B cell (primary cell): Measurements from ENCODE around the gene PCDHB13. TPM values are rescaled to one million over a fixed set of nuclear protein-coding genes. Genes with fewer than 3 reads are reported as not detected.

Experiments used
- ATAC-seq: fragments of 200-7000 bp; cut with Tn5 transposase; one replicate; pipeline ENCODE4 v1.10.0; 2021; ENCODE audit warnings: low read depth, mild to moderate bottlenecking, moderate number of reproducible peaks, moderate library complexity
- CTCF ChIA-PET: fragments of 350-600 bp; sonication (Branson Sonifier 250); formaldehyde crosslinking; loops from one replicate; lab custom pipeline; 2021; ENCODE audit warnings: antibody characterized with exemption, inconsistent platforms; lab: Charles Lee
- POLR2A ChIA-PET: fragments of 350-600 bp; sonication (Branson Sonifier 250); formaldehyde crosslinking; loops from one replicate; lab custom pipeline; 2021; ENCODE audit warnings: antibody characterized with exemption; lab: Charles Lee
- DNase-seq: peaks from one replicate; pipeline ENCODE4 v3.0.0; 2013
- H2AFZ ChIP-seq: 2 replicates; pipeline ENCODE4 v1.6.1; 2012; ENCODE audit warnings: mild to moderate bottlenecking, low read depth, low read length; ENCODE audit not compliant: insufficient read depth, poor library complexity, severe bottlenecking
- H3K27ac ChIP-seq, 2 donors: 1 replicate in 1 of 2; 2 replicates in 1 of 2; pipeline ENCODE4 v1.5.1; 2012 to 2013; ENCODE audit warnings: low read length in 2 of 2, mild to moderate bottlenecking in 2 of 2, moderate library complexity in 1 of 2
- H3K27me3 ChIP-seq, 4 experiments: fragments of 200-600 bp in 1 of 4; sonication (generic) in 1 of 4; replicated peaks in 1 of 4; 1 replicate in 2 of 4; 2 replicates in 2 of 4; pipeline versions ENCODE4 v1.6.1 to v1.7.0; 2013 to 2016; ENCODE audit warnings: low read length in 3 of 4, mild to moderate bottlenecking in 2 of 4, mixed read lengths in 1 of 4, moderate library complexity in 1 of 4; ENCODE audit not compliant: insufficient read depth in 4 of 4, control insufficient read depth in 3 of 4; ENCODE audit errors: control extremely low read depth in 1 of 4
- H3K36me3 ChIP-seq, 2 experiments: replicated peaks in 1 of 2; 1 replicate in 1 of 2; 2 replicates in 1 of 2; pipeline versions ENCODE4 v1.6.1 to v1.7.1; 2013; ENCODE audit warnings: low read length in 1 of 2; ENCODE audit not compliant: insufficient read depth in 2 of 2, control insufficient read depth in 1 of 2; ENCODE audit errors: control extremely low read depth in 1 of 2, extremely low read depth in 1 of 2
- H3K4me1 ChIP-seq, 2 donors: fragments of 200-600 bp in 1 of 2; sonication (generic) in 1 of 2; 1 replicate in 1 of 2; 2 replicates in 1 of 2; pipeline versions ENCODE4 v1.5.1 to v1.6.1; 2013 to 2017; ENCODE audit warnings: low read length in 2 of 2; ENCODE audit not compliant: control insufficient read depth in 2 of 2, insufficient read depth in 2 of 2
- H3K4me2 ChIP-seq: replicated peaks from 2 replicates; pipeline ENCODE3; 2012; ENCODE audit warnings: mild to moderate bottlenecking, low read depth, low read length; ENCODE audit not compliant: poor library complexity, severe bottlenecking
- H3K4me3 ChIP-seq, 5 experiments: fragments of 200-600 bp in 1 of 5; sonication (generic) in 1 of 5; 1 replicate in 3 of 5; 2 replicates in 2 of 5; pipeline versions ENCODE4 v1.5.1 to v1.7.0; 2011 to 2016; ENCODE audit warnings: low read length in 4 of 5, mild to moderate bottlenecking in 4 of 5, low read depth in 2 of 5, control low read depth in 1 of 5, moderate library complexity in 1 of 5; ENCODE audit not compliant: insufficient read depth in 1 of 5; ENCODE audit errors: control extremely low read depth in 1 of 5, extremely low read depth in 1 of 5
- H3K79me2 ChIP-seq: fragments of 200-600 bp; sonication (generic); one replicate; pipeline ENCODE4 v1.6.0; 2016; ENCODE audit warnings: low read length; ENCODE audit not compliant: control insufficient read depth, insufficient read depth
- H3K9ac ChIP-seq: fragments of 200-600 bp; sonication (generic); 2 replicates; pipeline ENCODE4 v1.6.1; 2017; ENCODE audit warnings: mild to moderate bottlenecking, low read length, moderate library complexity
- H3K9me3 ChIP-seq, 3 donors: one replicate each; pipeline versions ENCODE4 v1.6.1 to v1.7.1; 2013; ENCODE audit warnings: low read length in 2 of 3; ENCODE audit not compliant: control insufficient read depth in 2 of 3, insufficient read depth in 1 of 3; ENCODE audit errors: control extremely low read depth in 1 of 3
- H4K20me1 ChIP-seq: 2 replicates; pipeline ENCODE4 v1.6.0; 2012; ENCODE audit warnings: mild to moderate bottlenecking, low read length; ENCODE audit not compliant: insufficient read depth, control insufficient read depth, poor library complexity, severe bottlenecking
- H3K27ac Mint-ChIP-seq: one replicate; pipeline ENCODE4 v1.8.0; 2021; ENCODE audit warnings: mixed read lengths
- H3K27me3 Mint-ChIP-seq: one replicate; pipeline ENCODE4 v1.8.0; 2021; ENCODE audit warnings: mixed read lengths
- H3K4me1 Mint-ChIP-seq: one replicate; pipeline ENCODE4 v1.8.0; 2021; ENCODE audit warnings: mixed read lengths
- H3K4me3 Mint-ChIP-seq: one replicate; pipeline ENCODE4 v1.8.0; 2021; ENCODE audit warnings: mixed read lengths
- H3K9me3 Mint-ChIP-seq: one replicate; pipeline ENCODE4 v1.8.0; 2022; ENCODE audit warnings: mixed read lengths; ENCODE audit not compliant: insufficient read depth
- EZH2 ChIP-seq: IDR thresholded peaks from 2 replicates; pipeline ENCODE4 v1.6.1; 2012; ENCODE audit warnings: borderline replicate concordance, low read depth, mild to moderate bottlenecking, moderate library complexity, low read length; ENCODE audit not compliant: insufficient read depth, poor library complexity, severe bottlenecking
- WGBS: methylation state at CpG from one replicate; pipeline ENCODE4 v1.1.5; 2013; ENCODE audit warnings: missing lambda C conversion rate; ENCODE audit not compliant: insufficient coverage; 5-methylcytosine and 5-hydroxymethylcytosine counted together
- intact Hi-C: fragments of 100-400 bp; cut with micrococcal nuclease; formaldehyde crosslinking; loops from one replicate; pipeline ENCODE4 v1.10.0; 2022
- polyA plus RNA-seq: library from polyadenylated mRNA; depleted of rRNA; stranded (reverse); fragments of >200 nt; gene quantifications from 2 replicates; pipeline ENCODE4 v1.2.3, GENCODE V29; 2012
- total RNA-seq, 2 donors: library from RNA; stranded (reverse); fragments of 120-200 nt in 1 of 2; gene quantifications; 1 replicate in 1 of 2; 2 replicates in 1 of 2; pipeline versions ENCODE4 v1.2.3 to v1.2.4, GENCODE V29; 2013 to 2022
- TF ChIP-seq, protein P1 (sequence below): fragments of 200-600 bp; IDR thresholded peaks from one replicate; pipeline ENCODE4 v1.8.0; 2022; ENCODE audit warnings: antibody characterized with exemption, mild to moderate bottlenecking

Gene PCDHB13
- total and polyA plus RNA-seq, 2 donors (not counting 1 experiment from before 2014, with no cell fraction given), result not detected

- no peak overlapping the region for H3K4me3 ChIP-seq
- no peak overlapping the region for H3K4me2 ChIP-seq
- Mint-ChIP-seq H3K4me3 (no peak overlapping the region), H3K9me3 (peaks cover 33% of the 10 kb centered on the region), H3K4me1 (no peaks in the 10 kb centered on the region), H3K27ac (no peak overlapping the region), H3K27me3 (no peaks in the 10 kb centered on the region)
- H3K27me3 ChIP-seq, result no peaks in the 10 kb centered on the region
- ChIA-PET POLR2A (no interaction called here), CTCF (no interaction called here)
- WGBS, result no CpG with 5 or more reads among the region's 1 CpG
- intact Hi-C loops, result no loop called here
- H4K20me1 ChIP-seq, result no peaks in the 10 kb centered on the region
- H3K4me1 ChIP-seq, result no peaks in the 10 kb centered on the region
- peaks cover 20 to 91% (median 47%) of the 10 kb centered on the region in 3 donors for H3K9me3 ChIP-seq
- H3K79me2 ChIP-seq, result no peaks in the 10 kb centered on the region
- no peak for DNase-seq
- H2AFZ ChIP-seq, result no peak overlapping the region
- no peak for ATAC-seq
- H3K27ac ChIP-seq, result no peak overlapping the region
- no peak overlapping the region for H3K9ac ChIP-seq
- TF ChIP-seq EZH2, result no peak
- TF ChIP-seq, protein P1, sequence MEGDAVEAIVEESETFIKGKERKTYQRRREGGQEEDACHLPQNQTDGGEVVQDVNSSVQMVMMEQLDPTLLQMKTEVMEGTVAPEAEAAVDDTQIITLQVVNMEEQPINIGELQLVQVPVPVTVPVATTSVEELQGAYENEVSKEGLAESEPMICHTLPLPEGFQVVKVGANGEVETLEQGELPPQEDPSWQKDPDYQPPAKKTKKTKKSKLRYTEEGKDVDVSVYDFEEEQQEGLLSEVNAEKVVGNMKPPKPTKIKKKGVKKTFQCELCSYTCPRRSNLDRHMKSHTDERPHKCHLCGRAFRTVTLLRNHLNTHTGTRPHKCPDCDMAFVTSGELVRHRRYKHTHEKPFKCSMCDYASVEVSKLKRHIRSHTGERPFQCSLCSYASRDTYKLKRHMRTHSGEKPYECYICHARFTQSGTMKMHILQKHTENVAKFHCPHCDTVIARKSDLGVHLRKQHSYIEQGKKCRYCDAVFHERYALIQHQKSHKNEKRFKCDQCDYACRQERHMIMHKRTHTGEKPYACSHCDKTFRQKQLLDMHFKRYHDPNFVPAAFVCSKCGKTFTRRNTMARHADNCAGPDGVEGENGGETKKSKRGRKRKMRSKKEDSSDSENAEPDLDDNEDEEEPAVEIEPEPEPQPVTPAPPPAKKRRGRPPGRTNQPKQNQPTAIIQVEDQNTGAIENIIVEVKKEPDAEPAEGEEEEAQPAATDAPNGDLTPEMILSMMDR, result no peak
- H3K36me3 ChIP-seq, result no peaks in the 10 kb centered on the region
Measured at GRCh38 chr5:141261238-141261546, 47.5 kb downstream of the PCDHB13 start.

Other genes starting within 250 kb of the PCDHB13 start
Only the 30 nearest of the 37 such genes appear.
- gene PCDHB1, start 162.5 kb upstream of the PCDHB13 start, total RNA-seq, result not detected in 2 replicates
- gene PCDHB1, start 162.5 kb upstream of the PCDHB13 start, polyA plus RNA-seq, result not detected in 2 replicates
- not detected in 2 replicates for gene PCDHB2, start 119.3 kb upstream of the PCDHB13 start, total RNA-seq
- 0.07 TPM in 1 of 2 replicates, not detected in the other for gene PCDHB2, start 119.3 kb upstream of the PCDHB13 start, polyA plus RNA-seq
- not detected in 2 replicates for gene PCDHB3, start 113.4 kb upstream of the PCDHB13 start, total RNA-seq
- not detected in 2 replicates for gene PCDHB3, start 113.4 kb upstream of the PCDHB13 start, polyA plus RNA-seq
- not detected in 2 replicates for gene PCDHB4, start 92.1 kb upstream of the PCDHB13 start, total RNA-seq
- gene PCDHB4, start 92.1 kb upstream of the PCDHB13 start, polyA plus RNA-seq, result not detected in 2 replicates
- not detected in 2 replicates for gene PCDHB5, start 78.7 kb upstream of the PCDHB13 start, total RNA-seq
- gene PCDHB5, start 78.7 kb upstream of the PCDHB13 start, polyA plus RNA-seq, result 0.06 TPM in 1 of 2 replicates, not detected in the other
- gene PCDHB6, start 63.9 kb upstream of the PCDHB13 start, total RNA-seq, result not detected in 2 replicates
- not detected in 2 replicates for gene PCDHB6, start 63.9 kb upstream of the PCDHB13 start, polyA plus RNA-seq
- gene PCDHB7, start 41.3 kb upstream of the PCDHB13 start, total RNA-seq, result not detected in 2 replicates
- gene PCDHB7, start 41.3 kb upstream of the PCDHB13 start, polyA plus RNA-seq, result not detected in 2 replicates
- not detected in 2 replicates for gene PCDHB8, start 36.1 kb upstream of the PCDHB13 start, total RNA-seq
- gene PCDHB8, start 36.1 kb upstream of the PCDHB13 start, polyA plus RNA-seq, result not detected in 2 replicates
- gene PCDHB16, start 31.5 kb upstream of the PCDHB13 start, total RNA-seq, result not detected in 2 replicates
- gene PCDHB16, start 31.5 kb upstream of the PCDHB13 start, polyA plus RNA-seq, result not detected in 2 replicates
- gene PCDHB9, start 26.8 kb upstream of the PCDHB13 start, total RNA-seq, result 0.12 TPM in 2 replicates
- 0.12 and 0.20 TPM in 2 replicates for gene PCDHB9, start 26.8 kb upstream of the PCDHB13 start, polyA plus RNA-seq
- gene PCDHB10, start 21.6 kb upstream of the PCDHB13 start, total RNA-seq, result not detected in 2 replicates
- not detected in 2 replicates for gene PCDHB10, start 21.6 kb upstream of the PCDHB13 start, polyA plus RNA-seq
- gene PCDHB11, start 14.3 kb upstream of the PCDHB13 start, total RNA-seq, result not detected in 2 replicates
- gene PCDHB11, start 14.3 kb upstream of the PCDHB13 start, polyA plus RNA-seq, result not detected in 2 replicates
- not detected in 2 replicates for gene PCDHB12, start 5.2 kb upstream of the PCDHB13 start, total RNA-seq
- gene PCDHB12, start 5.2 kb upstream of the PCDHB13 start, polyA plus RNA-seq, result not detected in 2 replicates
- 0.10 TPM in 1 of 2 replicates, not detected in the other for gene PCDHB14, start 9.4 kb downstream of the PCDHB13 start, total RNA-seq
- gene PCDHB14, start 9.4 kb downstream of the PCDHB13 start, polyA plus RNA-seq, result not detected in 2 replicates
- not detected in 2 replicates for gene PCDHB15, start 31.5 kb downstream of the PCDHB13 start, total RNA-seq
- gene PCDHB15, start 31.5 kb downstream of the PCDHB13 start, polyA plus RNA-seq, result 0.10 TPM in 1 of 2 replicates, not detected in the other
- gene SLC25A2, start 90.1 kb downstream of the PCDHB13 start, total RNA-seq, result 3.4 and 3.6 TPM in 2 replicates
- gene SLC25A2, start 90.1 kb downstream of the PCDHB13 start, polyA plus RNA-seq, result 0.12 and 0.29 TPM in 2 replicates
- 119 TPM in 2 replicates for gene TAF7, start 106.9 kb downstream of the PCDHB13 start, total RNA-seq
- 52.1 and 76.7 TPM in 2 replicates for gene TAF7, start 106.9 kb downstream of the PCDHB13 start, polyA plus RNA-seq
- gene PCDHGA1, start 116.6 kb downstream of the PCDHB13 start, total RNA-seq, result 0.53 and 0.64 TPM in 2 replicates
- 0.06 and 0.17 TPM in 2 replicates for gene PCDHGA1, start 116.6 kb downstream of the PCDHB13 start, polyA plus RNA-seq
- gene PCDHGA2, start 124.8 kb downstream of the PCDHB13 start, total RNA-seq, result 0.07 and 0.29 TPM in 2 replicates
- gene PCDHGA2, start 124.8 kb downstream of the PCDHB13 start, polyA plus RNA-seq, result 0.06 and 0.09 TPM in 2 replicates
- gene PCDHGA3, start 129.9 kb downstream of the PCDHB13 start, total RNA-seq, result 0.29 and 0.32 TPM in 2 replicates
- 0.10 TPM in 1 of 2 replicates, not detected in the other for gene PCDHGA3, start 129.9 kb downstream of the PCDHB13 start, polyA plus RNA-seq
- gene PCDHGB1, start 136.2 kb downstream of the PCDHB13 start, total RNA-seq, result 0.66 and 0.69 TPM in 2 replicates
- gene PCDHGB1, start 136.2 kb downstream of the PCDHB13 start, polyA plus RNA-seq, result 0.09 and 0.10 TPM in 2 replicates
- gene PCDHGA4, start 141.1 kb downstream of the PCDHB13 start, total RNA-seq, result 1.1 TPM in 2 replicates
- gene PCDHGA4, start 141.1 kb downstream of the PCDHB13 start, polyA plus RNA-seq, result 0.09 and 0.13 TPM in 2 replicates
- 3.3 and 3.9 TPM in 2 replicates for gene PCDHGB2, start 146.1 kb downstream of the PCDHB13 start, total RNA-seq
- gene PCDHGB2, start 146.1 kb downstream of the PCDHB13 start, polyA plus RNA-seq, result 0.32 and 0.66 TPM in 2 replicates
- 1.7 and 1.8 TPM in 2 replicates for gene PCDHGA5, start 150.2 kb downstream of the PCDHB13 start, total RNA-seq
- gene PCDHGA5, start 150.2 kb downstream of the PCDHB13 start, polyA plus RNA-seq, result 0.07 and 0.21 TPM in 2 replicates
- 2.8 and 3.8 TPM in 2 replicates for gene PCDHGB3, start 156.3 kb downstream of the PCDHB13 start, total RNA-seq
- 0.33 and 0.52 TPM in 2 replicates for gene PCDHGB3, start 156.3 kb downstream of the PCDHB13 start, polyA plus RNA-seq
- gene PCDHGA6, start 160.0 kb downstream of the PCDHB13 start, total RNA-seq, result 2.5 and 2.7 TPM in 2 replicates
- gene PCDHGA6, start 160.0 kb downstream of the PCDHB13 start, polyA plus RNA-seq, result 0.33 and 0.78 TPM in 2 replicates
- 1.8 and 2.3 TPM in 2 replicates for gene PCDHGA7, start 168.8 kb downstream of the PCDHB13 start, total RNA-seq
- gene PCDHGA7, start 168.8 kb downstream of the PCDHB13 start, polyA plus RNA-seq, result 0.23 and 0.49 TPM in 2 replicates
- 1.6 and 1.8 TPM in 2 replicates for gene PCDHGB4, start 173.8 kb downstream of the PCDHB13 start, total RNA-seq
- gene PCDHGB4, start 173.8 kb downstream of the PCDHB13 start, polyA plus RNA-seq, result 0.06 and 0.39 TPM in 2 replicates
- gene PCDHGA8, start 178.7 kb downstream of the PCDHB13 start, total RNA-seq, result 1.2 and 1.3 TPM in 2 replicates
- gene PCDHGA8, start 178.7 kb downstream of the PCDHB13 start, polyA plus RNA-seq, result 0.06 and 0.21 TPM in 2 replicates
- gene PCDHGB5, start 184.0 kb downstream of the PCDHB13 start, total RNA-seq, result 2.5 TPM in 2 replicates
- 0.20 and 0.37 TPM in 2 replicates for gene PCDHGB5, start 184.0 kb downstream of the PCDHB13 start, polyA plus RNA-seq